ENCODE measurements around the gene SGCD. TPM values are rescaled to one million over a fixed set of nuclear protein-coding genes. Genes with fewer than 3 reads are reported as not detected.
"Not testable (repeated sequence)": the region's sequence is repeated elsewhere in the genome, so short reads cannot be mapped to it uniquely, and the experiment has no call there.

Gene SGCD
- total RNA-seq, 4 donors from 2014 or later: 0.83 to 9.6 (median 1.9) TPM

GRCh38 chr5:156640691-156641241 lies 313.8 kb downstream of the SGCD start:
- Histone ChIP-seq H3K4me1 (no peaks in the 10 kb centered on the region), H3K4me3 (no peak overlapping the region), H3K9me3 (no peaks in the 10 kb centered on the region), H3K36me3 (no peaks in the 10 kb centered on the region), H3K27me3 (no peaks in the 10 kb centered on the region), H3K27ac (peak overlapping the region in 1 of 4 donors; percentile 49)
- no peak for TF ChIP-seq POLR2A (IDR thresholded peaks at IDR 0.05)
- no peak for TF ChIP-seq CTCF (IDR thresholded peaks at IDR 0.05)
- DNase-seq: no peak

- H3K9me3 ChIP-seq: no peaks in the 10 kb centered on the region
- no peak for TF ChIP-seq POLR2A (IDR thresholded peaks at IDR 0.05)
- no peak for TF ChIP-seq CTCF (IDR thresholded peaks at IDR 0.05)
- peak overlapping the region in 1 of 4 donors; percentile 49 for H3K27ac ChIP-seq
- no peaks in the 10 kb centered on the region for H3K36me3 ChIP-seq
- no peaks in the 10 kb centered on the region for H3K27me3 ChIP-seq
- no peaks in the 10 kb centered on the region for H3K4me1 ChIP-seq
- no peak overlapping the region for H3K4me3 ChIP-seq
- no peak for DNase-seq
Measured at GRCh38 chr5:156641686-156642085, 314.7 kb downstream of the SGCD start.

- no peak for DNase-seq
- H3K9me3 ChIP-seq: no peaks in the 10 kb centered on the region
- no peaks in the 10 kb centered on the region for H3K27me3 ChIP-seq
- H3K4me3 ChIP-seq: no peak overlapping the region
- no peaks in the 10 kb centered on the region for H3K4me1 ChIP-seq
- TF ChIP-seq CTCF (IDR thresholded peaks at IDR 0.05): no peak
- TF ChIP-seq POLR2A (IDR thresholded peaks at IDR 0.05): no peak
- H3K36me3 ChIP-seq: no peaks in the 10 kb centered on the region
- peak overlapping the region in 1 of 4 donors; percentile 36 for H3K27ac ChIP-seq
Measured at GRCh38 chr5:156647034-156647451, 320.1 kb downstream of the SGCD start.

- Histone ChIP-seq H3K9me3 (no peaks in the 10 kb centered on the region), H3K36me3 (no peaks in the 10 kb centered on the region), H3K27ac (no peak overlapping the region), H3K4me1 (no peaks in the 10 kb centered on the region), H3K4me3 (no peak overlapping the region), H3K27me3 (no peaks in the 10 kb centered on the region)
- no peak for DNase-seq
- TF ChIP-seq POLR2A (IDR thresholded peaks at IDR 0.05) (no peak), CTCF (IDR thresholded peaks at IDR 0.05) (no peak)
Measured at GRCh38 chr5:156654444-156654843, 327.5 kb downstream of the SGCD start.

GRCh38 chr5:156655732-156656131 lies 328.8 kb downstream of the SGCD start:
- Histone ChIP-seq H3K4me3 (no peak overlapping the region), H3K36me3 (no peaks in the 10 kb centered on the region), H3K27ac (no peak overlapping the region), H3K27me3 (no peaks in the 10 kb centered on the region), H3K9me3 (no peaks in the 10 kb centered on the region), H3K4me1 (no peaks in the 10 kb centered on the region)
- TF ChIP-seq CTCF (IDR thresholded peaks at IDR 0.05): no peak
- TF ChIP-seq POLR2A (IDR thresholded peaks at IDR 0.05): no peak
- DNase-seq: no peak

GRCh38 chr5:156664832-156665231 lies 337.9 kb downstream of the SGCD start:
- H3K4me3 ChIP-seq, H3K4me1 ChIP-seq, H3K9me3 ChIP-seq, DNase-seq, H3K36me3 ChIP-seq, H3K27me3 ChIP-seq, H3K27ac ChIP-seq: not testable (repeated sequence)
- TF ChIP-seq CTCF (IDR thresholded peaks at IDR 0.05): peak in 3 of 6 experiments; percentile 18 to 23 (median 18)

GRCh38 chr5:156666686-156667085 lies 339.7 kb downstream of the SGCD start:
- H3K27me3 ChIP-seq, H3K4me3 ChIP-seq, H3K4me1 ChIP-seq, H3K27ac ChIP-seq, H3K9me3 ChIP-seq, DNase-seq, H3K36me3 ChIP-seq: not testable (repeated sequence)
